Upper lobe of right lung (tissue), 1 donor: ENCODE data around the gene MSMP. TPM values are rescaled to one million over a fixed set of nuclear protein-coding genes. Genes with fewer than 3 reads are reported as not detected.

Experiments
- ATAC-seq: fragments of 200-7000 bp; cut with Tn5 transposase; one replicate; pipeline ENCODE4 v1.9.1; 2020; ENCODE audit warnings: mild to moderate bottlenecking, moderate library complexity
- DNase-seq: peaks from one replicate; pipeline ENCODE4 v3.0.0-alpha.2; 2020
- H3K27ac ChIP-seq: fragments of 200-600 bp; one replicate; pipeline ENCODE4 v1.8.0; 2022
- H3K27me3 ChIP-seq: fragments of 200-600 bp; one replicate; pipeline ENCODE4 v1.8.0; 2022; ENCODE audit warnings: mild to moderate bottlenecking
- H3K36me3 ChIP-seq: fragments of 200-600 bp; one replicate; pipeline ENCODE4 v1.8.0; 2022
- H3K4me1 ChIP-seq: fragments of 200-600 bp; one replicate; pipeline ENCODE4 v1.8.0; 2022
- H3K4me3 ChIP-seq: fragments of 200-600 bp; one replicate; pipeline ENCODE4 v1.8.0; 2022; ENCODE audit warnings: mild to moderate bottlenecking
- H3K9me3 ChIP-seq: fragments of 200-600 bp; one replicate; pipeline ENCODE4 v1.8.0; 2022
- CTCF ChIP-seq: fragments of 200-600 bp; IDR thresholded peaks from one replicate; pipeline ENCODE4 v1.8.0; 2022; ENCODE audit warnings: antibody characterized with exemption
- intact Hi-C: fragments of 100-400 bp; cut with DNase I; formaldehyde crosslinking; loops from one replicate; pipeline ENCODE4 v1.11.0; 2022
- total RNA-seq: library from RNA; stranded (reverse); fragmentation: NEBNext Ultra II Directional; extraction: Animal tissue kit (Norgen Biotek cat#: 25700); gene quantifications from one replicate; pipeline ENCODE4 v1.2.1, GENCODE V29; 2021
- donor health status: DM: no; HTN: yes; CAD: no; lungs with severe emphysema.

Gene MSMP
- total RNA-seq, 1 donor from 2014 or later: not detected

- peak overlapping the region; percentile 89 for H3K27ac ChIP-seq
- H3K36me3 ChIP-seq: peaks cover 21% of the 10 kb centered on the region
- ATAC-seq (peak; percentile 87), DNase-seq (peak; percentile 91)
- no peaks in the 10 kb centered on the region for H3K9me3 ChIP-seq
- TF ChIP-seq CTCF: peak; percentile 56
- intact Hi-C loops: no loop called here
- H3K4me3 ChIP-seq: peak overlapping the region; percentile 57
- no peaks in the 10 kb centered on the region for H3K27me3 ChIP-seq
- peaks cover 27% of the 10 kb centered on the region for H3K4me1 ChIP-seq
Observed at GRCh38 chr9:35756275-35757225, 2.5 kb upstream of the MSMP start.

- Histone ChIP-seq H3K4me3 (no peak overlapping the region), H3K27me3 (no peaks in the 10 kb centered on the region), H3K36me3 (peaks cover 32% of the 10 kb centered on the region), H3K4me1 (peaks cover 34% of the 10 kb centered on the region), H3K9me3 (no peaks in the 10 kb centered on the region), H3K27ac (no peak overlapping the region)
- no peak for TF ChIP-seq CTCF
- intact Hi-C loops: no loop called here
- ATAC-seq (no peak), DNase-seq (no peak)
Observed at GRCh38 chr9:35755071-35755470, 995 bp upstream of the MSMP start.

GRCh38 chr9:35753466-35753865 lies 610 bp downstream of the MSMP start:
- no peaks in the 10 kb centered on the region for H3K27me3 ChIP-seq
- peaks cover 31% of the 10 kb centered on the region for H3K4me1 ChIP-seq
- H3K36me3 ChIP-seq: peaks cover 32% of the 10 kb centered on the region
- H3K4me3 ChIP-seq: no peak overlapping the region
- TF ChIP-seq CTCF: no peak
- ATAC-seq: no peak
- H3K9me3 ChIP-seq: no peaks in the 10 kb centered on the region
- DNase-seq: no peak
- no peak overlapping the region for H3K27ac ChIP-seq
- intact Hi-C loops: no loop called here

- no peak for TF ChIP-seq CTCF
- no peak for DNase-seq
- ATAC-seq: no peak
- no peaks in the 10 kb centered on the region for H3K9me3 ChIP-seq
- peaks cover 38% of the 10 kb centered on the region for H3K36me3 ChIP-seq
- intact Hi-C loops: no loop called here
- no peaks in the 10 kb centered on the region for H3K27me3 ChIP-seq
- peak overlapping the region; percentile 98 for H3K4me3 ChIP-seq
- H3K27ac ChIP-seq: peak overlapping the region; percentile 91
- peaks cover 38% of the 10 kb centered on the region for H3K4me1 ChIP-seq
Observed at GRCh38 chr9:35750256-35750531, 3.9 kb downstream of the MSMP start.

GRCh38 chr9:35749515-35750255 lies 4.4 kb downstream of the MSMP start:
- Histone ChIP-seq H3K4me3 (peak overlapping the region; percentile 98), H3K27me3 (no peaks in the 10 kb centered on the region), H3K27ac (peak overlapping the region; percentile 91), H3K36me3 (peaks cover 43% of the 10 kb centered on the region), H3K4me1 (peaks cover 42% of the 10 kb centered on the region), H3K9me3 (no peaks in the 10 kb centered on the region)
- intact Hi-C loops: no loop called here
- no peak for TF ChIP-seq CTCF
- DNase-seq: peak; percentile 78
- peak; percentile 57 for ATAC-seq
